KOPT-K1 (cell line): ENCODE data around the gene PDE4B.

ENCODE experiments used
- H3K27ac ChIP-seq: fragments of 200-600 bp; sonication (generic); 2 replicates; pipeline ENCODE4 v1.5.1; 2016; ENCODE audit warnings: antibody characterized with exemption, mild to moderate bottlenecking, low read depth, low read length; ENCODE audit not compliant: poor library complexity, severe bottlenecking
- H3K36me3 ChIP-seq: fragments of 200-600 bp; sonication (generic); 2 replicates; pipeline ENCODE4 v1.5.1; 2017; ENCODE audit warnings: antibody characterized with exemption, mild to moderate bottlenecking, low read length, moderate library complexity; ENCODE audit not compliant: insufficient read depth
- H3K9me3 ChIP-seq: fragments of 200-600 bp; sonication (generic); 2 replicates; pipeline ENCODE4 v1.5.1; 2017; ENCODE audit warnings: antibody characterized with exemption, low read length, mild to moderate bottlenecking; ENCODE audit not compliant: insufficient read depth, poor library complexity, severe bottlenecking

PDE4B gene

DNA sequence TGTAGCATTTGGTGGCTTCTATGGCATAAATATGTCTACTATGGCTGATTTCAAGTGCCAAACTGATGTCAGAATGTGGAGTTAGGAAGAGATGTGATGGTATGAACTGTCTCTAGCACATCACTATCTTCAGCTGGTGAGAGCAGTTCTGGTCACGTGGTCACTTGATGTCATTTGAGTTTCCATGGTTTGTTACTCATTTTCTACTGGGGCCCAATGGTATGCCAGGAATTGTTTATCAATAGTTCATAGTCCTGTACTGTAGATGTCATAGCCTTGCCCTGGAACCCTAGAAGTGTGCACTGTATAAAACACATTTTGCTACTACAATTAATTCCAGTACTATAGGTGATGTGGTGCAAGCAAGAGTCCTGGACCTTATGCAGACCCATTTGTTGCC, 153.7 kb downstream of the PDE4B start:
- Histone ChIP-seq H3K9me3 (no peaks in the 10 kb centered on the region), H3K36me3 (no peaks in the 10 kb centered on the region), H3K27ac (no peak overlapping the region)

- no peaks in the 10 kb centered on the region for H3K9me3 ChIP-seq
- H3K36me3 ChIP-seq, result no peaks in the 10 kb centered on the region
- H3K27ac ChIP-seq, result no peak overlapping the region
These were observed 154.3 kb downstream of the PDE4B start for GRCh38 chr1:65946960-65947359.

DNA sequence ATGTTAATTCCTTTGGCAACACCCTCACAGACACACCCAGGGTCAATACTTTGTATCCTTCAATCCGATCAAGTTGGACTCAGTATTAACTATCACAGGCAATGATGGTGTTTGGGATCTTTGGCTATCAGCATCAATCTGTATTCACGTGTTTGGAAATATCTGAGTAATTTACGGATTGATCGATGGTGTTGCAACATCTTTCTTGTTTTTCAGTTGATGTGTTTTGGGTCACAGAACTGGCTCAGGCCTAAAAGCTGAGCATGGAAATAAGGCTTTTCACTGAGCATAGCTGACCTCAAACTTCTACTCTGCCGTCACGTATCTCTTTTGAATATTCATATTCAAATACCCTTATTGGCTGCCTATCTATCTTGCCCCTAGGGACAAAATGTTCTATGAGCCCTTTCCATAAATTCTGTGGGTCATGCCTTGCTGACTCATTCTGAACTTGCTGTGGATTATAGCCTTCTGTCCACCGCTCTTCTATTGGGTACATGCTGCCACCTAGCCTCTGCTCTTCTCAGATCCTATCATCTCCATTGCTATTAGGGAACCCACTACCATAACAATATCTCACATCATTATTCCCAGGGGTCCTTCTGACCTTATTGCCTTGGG, 156.0 kb downstream of the PDE4B start:
- H3K27ac ChIP-seq, result no peak overlapping the region
- no peaks in the 10 kb centered on the region for H3K9me3 ChIP-seq
- no peaks in the 10 kb centered on the region for H3K36me3 ChIP-seq

DNA sequence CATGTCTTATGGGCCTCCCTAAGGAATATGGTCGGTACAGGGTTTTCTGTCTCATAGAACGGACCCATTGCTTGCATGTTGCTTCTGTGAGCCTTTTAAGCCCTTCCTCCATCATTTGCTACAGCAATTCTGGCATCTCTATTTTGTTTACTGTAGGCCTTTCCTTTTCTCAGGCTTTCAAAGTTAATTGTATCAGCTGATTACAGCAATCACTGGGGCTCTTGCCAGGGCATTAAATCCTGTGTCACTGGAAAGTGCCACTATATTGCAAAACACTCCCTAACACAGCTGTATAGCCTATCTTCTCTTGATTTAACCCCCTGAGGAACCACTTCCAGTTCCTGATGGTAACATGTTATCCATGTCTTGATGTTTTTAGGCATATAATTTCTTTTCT, 156.5 kb downstream of the PDE4B start:
- Histone ChIP-seq H3K27ac (no peak overlapping the region), H3K9me3 (no peaks in the 10 kb centered on the region), H3K36me3 (no peaks in the 10 kb centered on the region)

DNA sequence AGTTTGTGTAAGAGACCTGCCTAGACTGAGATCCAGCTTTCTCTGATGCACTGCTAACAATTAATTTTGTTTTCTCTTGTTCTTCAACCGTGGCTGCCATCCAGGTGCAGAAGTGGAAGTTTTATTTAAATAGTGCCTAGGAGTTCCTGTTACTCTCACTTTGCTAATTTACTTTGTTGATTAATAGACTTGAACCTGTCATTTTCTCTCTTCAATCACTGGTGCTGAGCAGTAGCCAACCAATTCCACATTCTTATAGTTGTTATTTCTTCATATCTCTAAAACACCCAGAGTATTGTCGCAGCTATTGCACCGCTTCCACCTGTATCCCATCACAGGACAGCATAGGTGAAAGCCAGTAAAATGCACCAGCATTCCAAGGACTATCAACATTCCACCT, 157.2 kb downstream of the PDE4B start:
- H3K36me3 ChIP-seq, result no peaks in the 10 kb centered on the region

DNA sequence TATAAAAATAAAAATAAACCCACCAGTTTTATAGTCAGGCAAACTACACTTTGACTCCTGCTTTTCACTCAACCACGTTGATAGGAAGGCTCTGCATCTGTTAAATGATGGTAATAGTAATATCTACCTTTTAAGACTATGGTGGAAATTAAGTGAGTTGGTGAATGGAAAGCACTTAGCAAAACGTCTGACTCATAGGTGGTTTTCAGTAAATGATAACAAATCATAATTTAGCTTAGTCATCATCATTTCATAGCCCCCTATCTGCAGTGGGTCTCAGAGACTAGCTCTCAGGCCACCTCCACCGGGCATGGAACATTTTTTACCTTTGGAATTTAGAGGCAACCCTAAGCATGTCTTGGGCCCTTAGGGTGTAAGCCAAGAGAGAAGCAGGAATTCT, 160.0 kb downstream of the PDE4B start:
- H3K27ac ChIP-seq, result no peak overlapping the region
- H3K36me3 ChIP-seq, result no peaks in the 10 kb centered on the region
- H3K9me3 ChIP-seq, result no peaks in the 10 kb centered on the region

More for the DNA sequence above, 157.2 kb downstream of the PDE4B start:
- no peak overlapping the region for H3K27ac ChIP-seq
- H3K9me3 ChIP-seq, result no peaks in the 10 kb centered on the region

GRCh38 chr1:65953170-65953569, 160.5 kb downstream of the PDE4B start:
- H3K36me3 ChIP-seq, result no peaks in the 10 kb centered on the region
- H3K27ac ChIP-seq, result no peak overlapping the region
- no peaks in the 10 kb centered on the region for H3K9me3 ChIP-seq

- Histone ChIP-seq H3K36me3 (no peaks in the 10 kb centered on the region), H3K9me3 (no peaks in the 10 kb centered on the region), H3K27ac (no peak overlapping the region)
These were observed 162.4 kb downstream of the PDE4B start for GRCh38 chr1:65955071-65955470.

GRCh38 chr1:65955503-65955902, 162.8 kb downstream of the PDE4B start:
- Histone ChIP-seq H3K36me3 (no peaks in the 10 kb centered on the region), H3K27ac (no peak overlapping the region), H3K9me3 (no peaks in the 10 kb centered on the region)

GRCh38 chr1:65958561-65959350, 166.1 kb downstream of the PDE4B start:
- Histone ChIP-seq H3K27ac (no peak overlapping the region), H3K36me3 (no peaks in the 10 kb centered on the region), H3K9me3 (no peaks in the 10 kb centered on the region)

DNA sequence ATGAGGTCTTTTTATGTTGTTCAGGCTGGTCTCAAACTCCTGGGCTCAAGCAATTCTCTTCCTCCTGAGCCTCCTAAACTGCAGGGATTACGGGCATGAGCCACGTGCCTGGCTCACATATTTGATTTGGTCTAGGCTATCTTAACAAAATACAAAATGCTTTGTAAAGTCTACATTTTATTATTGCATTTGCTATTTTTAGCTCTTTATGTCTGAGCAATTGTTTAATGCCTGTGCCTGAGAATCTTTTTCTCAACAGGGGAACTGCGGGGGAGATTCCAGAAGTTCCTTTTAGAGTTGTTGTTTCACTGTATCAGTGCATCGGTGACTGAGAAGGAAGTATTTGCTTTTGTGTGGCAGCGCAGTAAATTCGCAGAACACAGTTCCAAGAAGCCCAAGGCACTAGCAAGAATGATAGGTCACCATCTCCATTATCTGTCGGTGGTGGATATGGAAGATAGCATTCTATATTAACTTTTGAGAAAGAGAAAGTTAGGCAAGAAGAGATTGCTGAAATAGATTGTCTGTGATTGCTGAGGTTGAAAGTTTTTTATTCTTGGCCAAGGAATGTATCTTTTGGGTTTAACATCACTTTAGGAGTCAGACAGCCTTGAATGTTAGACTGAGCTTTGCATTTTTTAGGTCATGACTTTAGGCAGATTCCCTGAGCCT, 167.3 kb downstream of the PDE4B start:
- no peaks in the 10 kb centered on the region for H3K36me3 ChIP-seq
- H3K27ac ChIP-seq, result no peak overlapping the region
- H3K9me3 ChIP-seq, result no peaks in the 10 kb centered on the region

DNA sequence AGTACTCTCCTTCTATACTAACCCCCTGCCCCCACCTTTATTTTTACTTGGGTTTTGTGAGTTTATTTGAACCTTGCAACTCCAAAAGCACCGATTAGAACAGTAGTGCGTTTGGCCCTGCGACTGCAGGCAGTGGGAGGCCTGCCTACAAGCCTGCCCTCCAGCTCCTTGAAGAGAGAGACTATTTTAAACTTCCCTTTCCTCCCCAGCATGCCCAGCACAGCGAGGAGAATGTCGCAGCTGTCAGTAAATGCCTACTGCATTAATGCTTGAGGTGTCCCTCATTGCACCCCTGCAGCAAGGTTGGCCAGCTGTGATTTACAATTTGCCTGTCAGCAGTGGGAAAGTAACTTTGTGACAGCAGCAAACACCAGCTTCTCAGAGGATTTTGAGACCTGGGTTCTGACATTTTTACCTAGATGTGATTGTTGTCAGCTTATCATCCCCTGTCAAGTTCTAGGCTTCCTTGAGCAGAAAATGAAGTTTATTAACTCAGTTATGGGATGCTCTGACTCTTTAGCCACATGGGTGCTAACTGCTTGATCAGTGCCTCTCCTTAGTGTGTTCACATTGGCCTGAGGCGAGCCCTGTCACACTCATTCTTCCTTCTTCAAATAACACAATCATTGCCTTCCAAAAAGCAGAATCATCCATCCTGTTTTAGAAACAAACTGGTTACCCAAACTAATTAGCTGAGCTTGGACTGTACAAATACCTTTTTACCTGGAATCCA, 170.6 kb downstream of the PDE4B start:
- Histone ChIP-seq H3K36me3 (no peaks in the 10 kb centered on the region), H3K9me3 (no peaks in the 10 kb centered on the region), H3K27ac (no peak overlapping the region)

GRCh38 chr1:65964123-65964522, 171.4 kb downstream of the PDE4B start:
- no peaks in the 10 kb centered on the region for H3K36me3 ChIP-seq
- no peak overlapping the region for H3K27ac ChIP-seq

DNA sequence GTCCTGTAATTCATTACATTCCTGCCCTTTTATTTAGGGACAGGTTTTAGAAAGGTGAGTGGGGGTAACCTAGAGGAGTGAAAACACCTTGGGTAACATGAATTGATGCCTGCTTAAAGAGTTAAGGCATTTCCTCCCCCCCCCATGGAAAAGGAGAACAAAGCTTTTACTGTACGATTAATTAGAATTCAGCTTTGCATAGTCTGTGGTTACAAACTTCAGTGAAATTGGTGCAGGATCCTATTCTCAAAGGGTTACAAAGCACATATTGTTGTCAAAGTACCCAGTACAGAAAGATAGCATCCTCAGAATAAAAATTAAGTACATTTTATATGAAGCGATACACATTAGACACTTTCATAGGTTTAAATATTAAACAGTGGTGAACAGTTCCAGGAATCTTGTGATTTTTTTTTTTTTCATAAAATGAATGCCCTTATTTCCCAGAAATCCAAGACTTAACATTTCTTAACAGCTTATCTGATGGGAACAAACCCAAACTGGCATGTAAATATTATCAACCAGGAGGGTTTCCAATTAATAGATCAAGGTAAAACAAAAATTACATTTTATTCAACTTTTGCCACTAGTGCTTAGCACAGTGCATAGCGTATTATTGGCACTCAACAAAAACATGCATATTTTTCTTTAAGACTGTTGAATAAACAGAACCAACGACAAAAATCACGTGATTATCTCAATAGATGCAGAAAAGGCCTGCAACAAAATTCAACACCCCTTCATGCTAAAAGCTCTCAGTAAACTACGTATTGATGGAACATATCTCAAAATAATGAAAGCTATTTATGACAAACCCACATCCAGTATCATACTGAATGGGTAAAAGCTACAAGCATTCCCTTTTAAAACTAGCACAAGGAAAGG, 172.7 kb downstream of the PDE4B start:
- Histone ChIP-seq H3K9me3 (no peaks in the 10 kb centered on the region), H3K36me3 (no peaks in the 10 kb centered on the region), H3K27ac (no peak overlapping the region)

More at GRCh38 chr1:65964123-65964522, 171.4 kb downstream of the PDE4B start:
- H3K9me3 ChIP-seq, result no peaks in the 10 kb centered on the region
